GM12864 (cell line): ENCODE results near the gene EPHB4.

ENCODE experiments used
- DNase-seq: peaks from one replicate; pipeline ENCODE4 v3.0.0-alpha.2; 2011; ENCODE audit warnings: low read depth
- H3K4me3 ChIP-seq: 2 replicates; pipeline ENCODE4 v1.5.1; 2011; ENCODE audit warnings: mild to moderate bottlenecking, low read depth, low read length, control low read depth
- CTCF ChIP-seq: IDR thresholded peaks from 2 replicates; pipeline ENCODE4 v1.5.1; 2011; ENCODE audit warnings: low read depth, mild to moderate bottlenecking, moderate library complexity, low read length, control low read depth, inconsistent platforms; ENCODE audit errors: missing control alignments

EPHB4 gene

GRCh38 chr7:100794741-100795140 is 32.6 kb downstream of the EPHB4 start:
- no peak for DNase-seq
- no peak for TF ChIP-seq CTCF
- H3K4me3 ChIP-seq: no peak overlapping the region

GRCh38 chr7:100793806-100794660 is 33.3 kb downstream of the EPHB4 start:
- no peak for DNase-seq
- no peak overlapping the region for H3K4me3 ChIP-seq
- TF ChIP-seq CTCF: no peak

GRCh38 chr7:100791881-100792666 is 35.2 kb downstream of the EPHB4 start:
- TF ChIP-seq CTCF: no peak
- no peak for DNase-seq
- H3K4me3 ChIP-seq: no peak overlapping the region

GRCh38 chr7:100789055-100789454 is 38.3 kb downstream of the EPHB4 start:
- peak; percentile 30 for TF ChIP-seq CTCF
- H3K4me3 ChIP-seq: no peak overlapping the region
- DNase-seq: no peak

GRCh38 chr7:100786323-100786722 is 41.0 kb downstream of the EPHB4 start:
- no peak for DNase-seq
- no peak for TF ChIP-seq CTCF
- H3K4me3 ChIP-seq: no peak overlapping the region

GRCh38 chr7:100785878-100786277 is 41.4 kb downstream of the EPHB4 start:
- H3K4me3 ChIP-seq: no peak overlapping the region
- DNase-seq: no peak
- TF ChIP-seq CTCF: no peak
